Hepatocyte (in vitro differentiated cells): ENCODE measurements around the gene ZNF385D. TPM values are rescaled to one million over a fixed set of nuclear protein-coding genes. Genes with fewer than 3 reads are reported as not detected.
A peak's percentile ranks its signal among the peaks of the same experiment; 100 is the strongest.

ENCODE experiments used
- DNase-seq: peaks from one replicate; pipeline ENCODE4 v3.0.0-alpha.2; 2016; ENCODE audit warnings: low spot score
- H2AFZ ChIP-seq: fragments of 200-600 bp; sonication (generic); 2 replicates; pipeline ENCODE4 v1.6.0; 2016; ENCODE audit warnings: antibody characterized with exemption, mild to moderate bottlenecking
- H3K27ac ChIP-seq: fragments of 200-600 bp; sonication (generic); 2 replicates; pipeline ENCODE4 v1.5.1; 2016; ENCODE audit warnings: mild to moderate bottlenecking
- H3K27me3 ChIP-seq: fragments of 200-600 bp; sonication (generic); 2 replicates; pipeline ENCODE4 v1.6.1; 2016
- H3K36me3 ChIP-seq: fragments of 200-600 bp; sonication (generic); replicated peaks from 2 replicates; pipeline ENCODE4 v1.5.1; 2016; ENCODE audit warnings: low read depth; ENCODE audit not compliant: insufficient read depth
- H3K4me1 ChIP-seq: fragments of 200-600 bp; sonication (generic); 2 replicates; pipeline ENCODE4 v1.5.1; 2016; ENCODE audit warnings: mild to moderate bottlenecking, moderate library complexity; ENCODE audit not compliant: insufficient read depth
- H3K4me2 ChIP-seq: fragments of 200-600 bp; sonication (generic); 2 replicates; pipeline ENCODE4 v1.6.0; 2016
- H3K4me3 ChIP-seq: fragments of 200-600 bp; sonication (generic); 2 replicates; pipeline ENCODE4 v1.5.1; 2016; ENCODE audit warnings: mild to moderate bottlenecking
- H3K79me2 ChIP-seq: fragments of 200-600 bp; sonication (generic); 2 replicates; pipeline ENCODE4 v1.6.0; 2017; ENCODE audit warnings: mild to moderate bottlenecking
- H3K9me2 ChIP-seq: fragments of 200-600 bp; sonication (generic); replicated peaks from 2 replicates; pipeline ENCODE4 v1.6.0; 2017; ENCODE audit warnings: mild to moderate bottlenecking; ENCODE audit not compliant: insufficient read depth
- H3K9me3 ChIP-seq: fragments of 200-600 bp; sonication (generic); 2 replicates; pipeline ENCODE4 v1.5.1; 2016; ENCODE audit warnings: low read depth, mild to moderate bottlenecking
- H4K20me1 ChIP-seq: fragments of 200-600 bp; sonication (generic); 2 replicates; pipeline ENCODE4 v1.6.0; 2016; ENCODE audit warnings: mild to moderate bottlenecking; ENCODE audit not compliant: insufficient read depth, poor library complexity, severe bottlenecking
- CTCF ChIP-seq: fragments of 200-600 bp; sonication (generic); IDR thresholded peaks from 2 replicates; pipeline ENCODE4 v1.5.1; 2016; ENCODE audit warnings: antibody characterized with exemption, mild to moderate bottlenecking; ENCODE audit not compliant: poor library complexity
- WGBS: methylation state at CpG from one replicate; pipeline ENCODE4 v1.1.6; 2016; ENCODE audit warnings: low lambda C conversion rate; ENCODE audit errors: missing lambda C conversion rate; 5-methylcytosine and 5-hydroxymethylcytosine counted together
- polyA plus RNA-seq: library from polyadenylated mRNA; unstranded; fragments of >200 nt; fragmentation: Nextera tagmentation; extraction: Ambion mirVana; gene quantifications from 2 replicates; pipeline ENCODE4 v1.2.1, GENCODE V29; 2016
- total RNA-seq: library from RNA; depleted of rRNA; stranded (reverse); fragments of >200 nt; gene quantifications from 2 replicates; pipeline ENCODE4 v1.2.3, GENCODE V29; 2014

Gene ZNF385D
- total and polyA plus RNA-seq, 2 experiments from 2014 or later, result 4.9 to 7.4 TPM

GRCh38 chr3:21372316-21372715, 378.7 kb downstream of the ZNF385D start:
- DNase-seq, result no peak
- WGBS, result 28% methylated on average over 5 of the region's 5 CpGs
- no peak overlapping the region for H3K4me3 ChIP-seq
- no peak overlapping the region for H3K27ac ChIP-seq
- no peak for TF ChIP-seq CTCF
- peak overlapping the region; percentile 6 for H3K4me2 ChIP-seq
- H3K79me2 ChIP-seq, result no peaks in the 10 kb centered on the region
- H3K9me2 ChIP-seq, result no peaks in the 10 kb centered on the region
- no peaks in the 10 kb centered on the region for H3K4me1 ChIP-seq
- no peaks in the 10 kb centered on the region for H3K9me3 ChIP-seq
- H3K27me3 ChIP-seq, result no peaks in the 10 kb centered on the region
- H4K20me1 ChIP-seq, result no peaks in the 10 kb centered on the region
- H2AFZ ChIP-seq, result no peak overlapping the region
- no peaks in the 10 kb centered on the region for H3K36me3 ChIP-seq
